Measurements from ENCODE around the gene EPB41L5.
"Not testable (repeated sequence)": the region's sequence is repeated elsewhere in the genome, so short reads cannot be mapped to it uniquely, and the experiment has no call there.

Gene EPB41L5

GRCh38 chr2:120032297-120032696, 19.4 kb downstream of the EPB41L5 start:
- no peak for DNase-seq

- no peak for DNase-seq
Observed at GRCh38 chr2:120034027-120034426, 21.1 kb downstream of the EPB41L5 start.

- no peak for DNase-seq
Observed at GRCh38 chr2:120034621-120035020, 21.7 kb downstream of the EPB41L5 start.

GRCh38 chr2:120036145-120036544, 23.3 kb downstream of the EPB41L5 start:
- DNase-seq = no peak

GRCh38 chr2:120037995-120038541, 25.2 kb downstream of the EPB41L5 start:
- no peak for DNase-seq

GRCh38 chr2:120042359-120042758, 29.5 kb downstream of the EPB41L5 start:
- DNase-seq = no peak

- no peak for DNase-seq
Observed at GRCh38 chr2:120044336-120044735, 31.5 kb downstream of the EPB41L5 start.

GRCh38 chr2:120045775-120046174, 32.9 kb downstream of the EPB41L5 start:
- not testable (repeated sequence) for DNase-seq

GRCh38 chr2:120046252-120046651, 33.4 kb downstream of the EPB41L5 start:
- not testable (repeated sequence) for DNase-seq

GRCh38 chr2:120052597-120052996, 39.7 kb downstream of the EPB41L5 start:
- no peak for DNase-seq

GRCh38 chr2:120053891-120054290, 41.0 kb downstream of the EPB41L5 start:
- no peak for DNase-seq

GRCh38 chr2:120059483-120059882, 46.6 kb downstream of the EPB41L5 start:
- no peak for DNase-seq

GRCh38 chr2:120060088-120060623, 47.3 kb downstream of the EPB41L5 start:
- no peak for DNase-seq

GRCh38 chr2:120064664-120065063, 51.8 kb downstream of the EPB41L5 start:
- DNase-seq = no peak

- no peak for DNase-seq
Observed at GRCh38 chr2:120066800-120067547, 54.1 kb downstream of the EPB41L5 start.

- not testable (repeated sequence) for DNase-seq
Observed at GRCh38 chr2:120068040-120068658, 55.3 kb downstream of the EPB41L5 start.

- DNase-seq = no peak
Observed at GRCh38 chr2:120075545-120075944, 62.7 kb downstream of the EPB41L5 start.

GRCh38 chr2:120077896-120078295, 65.0 kb downstream of the EPB41L5 start:
- DNase-seq = no peak

- no peak for DNase-seq
Observed at GRCh38 chr2:120079647-120080046, 66.8 kb downstream of the EPB41L5 start.

GRCh38 chr2:120091436-120091835, 78.6 kb downstream of the EPB41L5 start:
- no peak for DNase-seq

GRCh38 chr2:120094795-120095194, 81.9 kb downstream of the EPB41L5 start:
- DNase-seq = no peak

- DNase-seq = no peak
Observed at GRCh38 chr2:120100627-120101026, 87.8 kb downstream of the EPB41L5 start.

GRCh38 chr2:120103723-120104467, 91.0 kb downstream of the EPB41L5 start:
- no peak for DNase-seq

Measured in cortex of kidney (tissue), 1 donor.